IPS-11a (cell line): Measurements from ENCODE around the gene CDC42BPG.
A peak's percentile ranks its signal among the peaks of the same experiment; 100 is the strongest.
"Not testable (repeated sequence)": the region's sequence is repeated elsewhere in the genome, so short reads cannot be mapped to it uniquely, and the experiment has no call there.

Experiments used
- H3K4me3 ChIP-seq: one replicate; pipeline ENCODE4 v1.5.1; 2013; ENCODE audit warnings: low read depth, low read length, control low read depth

The CDC42BPG gene

DNA sequence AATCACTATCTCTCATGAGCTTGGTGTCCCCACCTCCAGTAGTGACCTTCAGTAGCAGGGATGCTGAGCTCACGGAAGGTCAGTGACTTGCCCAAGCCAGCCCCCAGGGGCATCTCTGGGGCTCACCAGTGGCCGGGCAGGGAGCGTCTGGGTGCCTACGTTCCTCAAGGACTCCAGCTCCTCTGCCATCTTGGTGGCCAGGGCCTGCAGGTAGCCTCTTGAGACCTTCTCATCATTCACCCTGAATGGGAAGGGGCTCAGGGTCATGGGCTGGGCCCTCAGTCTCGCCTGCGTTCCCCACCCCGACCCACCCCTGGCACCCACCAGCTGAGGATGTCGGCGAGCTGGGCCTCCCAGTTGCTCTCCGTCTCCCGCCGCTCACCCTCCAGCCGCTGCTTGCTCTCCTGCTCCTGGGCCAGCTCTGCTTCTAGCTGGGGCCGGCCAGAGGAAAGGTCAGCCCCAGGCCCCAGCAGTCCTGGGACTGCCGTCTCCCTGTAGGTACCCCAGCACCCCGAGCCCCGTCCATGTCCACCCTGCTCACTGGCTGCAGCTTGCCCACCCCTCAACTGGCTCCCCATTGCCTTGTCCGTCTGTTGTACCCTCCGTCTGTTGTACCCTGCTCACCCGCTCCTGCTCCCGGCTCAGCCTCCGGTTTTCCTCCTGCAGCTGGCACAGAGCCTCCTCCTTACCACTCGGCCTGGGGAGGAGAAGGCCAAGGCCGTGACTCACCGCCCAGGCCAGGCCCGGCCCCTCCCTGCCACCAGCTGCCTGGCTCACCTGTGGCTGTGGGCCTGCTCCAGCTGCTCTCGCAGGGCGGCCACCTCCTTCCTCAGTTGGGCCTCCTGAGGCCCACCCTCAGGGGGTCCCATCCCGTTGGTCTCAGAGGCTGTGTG, 9.5 kb downstream of the CDC42BPG start:
- no peak overlapping the region for H3K4me3 ChIP-seq

DNA sequence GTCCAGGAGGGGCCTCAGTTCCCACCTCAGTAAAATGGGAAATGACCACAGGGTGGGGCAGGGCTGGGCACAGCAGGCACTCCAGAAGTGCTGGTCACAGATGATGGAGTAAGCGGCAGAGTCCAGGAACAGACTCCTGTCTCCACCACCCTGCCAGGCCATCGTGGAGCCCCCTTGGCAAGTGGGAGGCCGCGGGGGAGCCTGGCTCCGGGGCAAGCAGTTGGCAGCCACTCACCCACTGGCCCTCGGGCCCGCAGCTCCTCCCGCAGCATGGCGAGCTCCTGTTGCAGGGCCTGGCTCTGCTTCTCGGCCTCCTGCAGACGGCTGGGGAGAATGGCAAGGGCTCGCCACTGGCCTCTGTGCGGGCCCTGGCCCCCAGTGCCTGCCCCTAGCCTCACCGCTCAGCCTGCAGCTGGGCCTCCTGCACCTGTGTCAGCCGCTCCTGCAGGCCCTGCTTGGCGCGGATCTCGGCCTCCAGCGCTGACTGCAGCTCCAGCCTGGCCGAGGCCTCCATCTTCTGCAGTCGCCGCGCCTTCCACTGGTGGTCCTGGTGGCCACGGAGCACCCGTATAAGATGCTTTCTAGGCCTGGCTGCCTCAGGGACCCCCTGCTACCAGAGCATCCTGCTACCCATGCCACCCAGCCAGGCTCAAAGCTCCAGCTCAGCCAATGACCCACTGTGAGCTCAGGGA, 10.3 kb downstream of the CDC42BPG start:
- H3K4me3 ChIP-seq, result no peak overlapping the region

DNA sequence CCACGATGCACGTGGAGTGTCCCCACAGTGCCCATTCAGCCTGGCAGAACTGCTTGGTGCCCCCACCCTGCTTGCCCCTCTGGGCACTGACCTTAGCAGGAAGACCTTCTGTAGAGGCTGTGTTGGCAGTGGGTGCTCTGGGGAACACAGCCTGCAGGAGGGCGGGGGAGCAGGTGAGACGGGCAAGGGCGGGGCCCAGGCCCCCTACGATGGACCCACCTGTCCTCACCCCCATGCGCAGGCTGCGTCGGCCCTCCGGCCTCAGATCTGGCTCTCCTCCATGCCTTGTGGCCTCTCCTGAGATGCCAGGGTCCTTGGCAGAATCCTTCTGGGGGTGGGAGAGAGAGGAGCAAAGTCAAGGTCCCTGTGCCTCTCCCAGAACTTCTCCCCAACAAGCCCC, 10.9 kb downstream of the CDC42BPG start:
- H3K4me3 ChIP-seq, result no peak overlapping the region

DNA sequence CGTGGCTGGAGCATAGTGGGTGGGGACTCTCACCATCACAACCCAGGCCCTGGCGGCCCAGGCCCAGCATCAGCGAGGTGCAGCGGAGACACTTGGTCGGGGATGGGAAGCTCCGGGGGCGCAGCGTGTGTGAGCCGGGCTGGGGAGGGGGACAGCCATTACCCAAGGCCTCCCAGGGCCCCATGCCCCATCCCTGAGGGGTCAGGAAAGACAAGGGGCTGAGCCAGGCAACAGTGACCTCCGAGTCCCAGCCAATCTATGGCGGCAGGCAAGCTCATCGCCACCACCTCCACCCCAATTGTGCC, 11.3 kb downstream of the CDC42BPG start:
- H3K4me3 ChIP-seq, result no peak overlapping the region

DNA sequence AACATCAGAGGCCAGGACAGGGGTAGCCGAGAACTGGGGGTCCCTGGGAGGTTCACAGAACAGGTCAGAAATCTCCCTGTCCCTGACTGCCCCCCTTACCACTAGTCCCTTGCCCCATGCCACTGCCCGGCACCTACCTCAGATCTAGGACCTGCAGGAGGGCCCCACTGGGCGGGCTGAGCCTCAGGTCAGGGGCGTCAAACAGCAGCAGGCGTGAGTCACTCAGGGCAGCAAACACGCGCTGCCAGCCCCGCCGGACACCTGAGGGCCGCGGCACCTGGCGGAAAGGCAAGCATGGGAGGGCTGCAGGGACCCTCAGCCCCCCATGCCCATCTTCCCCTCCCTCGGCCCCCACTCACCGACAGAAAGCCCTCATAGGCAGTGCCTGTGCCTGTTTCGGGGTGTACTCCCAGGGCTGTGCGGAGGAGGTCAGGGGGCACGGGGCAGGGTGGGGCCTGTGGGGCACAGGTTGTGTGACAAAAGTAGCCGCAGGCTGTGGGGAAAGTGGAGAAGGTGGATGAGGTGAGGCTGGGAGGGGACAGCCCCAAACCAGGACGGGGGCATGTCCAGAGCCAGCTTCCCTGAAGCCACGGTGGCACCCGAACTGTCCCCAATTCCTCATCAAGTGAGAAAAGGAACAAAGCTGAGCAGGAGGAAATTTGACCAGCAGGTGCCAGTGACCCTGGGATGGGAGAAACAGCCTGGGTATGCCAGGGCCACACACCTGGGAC, 11.8 kb downstream of the CDC42BPG start:
- H3K4me3 ChIP-seq, result no peak overlapping the region

DNA sequence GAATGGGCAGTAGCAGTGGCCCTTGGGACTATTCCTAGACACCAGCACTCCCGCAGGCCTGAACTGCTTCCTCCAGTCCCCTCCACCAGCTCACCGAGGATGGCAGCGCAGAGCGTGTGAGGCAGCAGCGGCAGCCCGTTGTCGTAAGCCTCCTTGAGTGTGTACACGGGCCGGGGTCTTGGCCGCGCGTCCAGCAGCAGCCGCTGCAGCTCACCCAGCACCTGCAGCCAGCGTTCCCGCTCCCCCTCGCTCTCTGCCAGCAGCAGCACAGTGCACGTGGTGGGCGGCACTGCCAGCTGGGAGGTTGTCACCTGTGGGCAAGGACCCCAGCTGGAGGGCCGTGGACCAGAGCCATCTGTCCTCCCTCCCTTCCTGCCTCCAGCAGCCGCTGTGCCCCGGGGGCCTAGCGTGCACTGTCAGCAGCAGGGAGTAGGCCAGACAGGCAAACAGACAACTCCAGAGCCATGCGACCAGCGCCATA, 13.0 kb downstream of the CDC42BPG start:
- H3K4me3 ChIP-seq, result no peak overlapping the region

DNA sequence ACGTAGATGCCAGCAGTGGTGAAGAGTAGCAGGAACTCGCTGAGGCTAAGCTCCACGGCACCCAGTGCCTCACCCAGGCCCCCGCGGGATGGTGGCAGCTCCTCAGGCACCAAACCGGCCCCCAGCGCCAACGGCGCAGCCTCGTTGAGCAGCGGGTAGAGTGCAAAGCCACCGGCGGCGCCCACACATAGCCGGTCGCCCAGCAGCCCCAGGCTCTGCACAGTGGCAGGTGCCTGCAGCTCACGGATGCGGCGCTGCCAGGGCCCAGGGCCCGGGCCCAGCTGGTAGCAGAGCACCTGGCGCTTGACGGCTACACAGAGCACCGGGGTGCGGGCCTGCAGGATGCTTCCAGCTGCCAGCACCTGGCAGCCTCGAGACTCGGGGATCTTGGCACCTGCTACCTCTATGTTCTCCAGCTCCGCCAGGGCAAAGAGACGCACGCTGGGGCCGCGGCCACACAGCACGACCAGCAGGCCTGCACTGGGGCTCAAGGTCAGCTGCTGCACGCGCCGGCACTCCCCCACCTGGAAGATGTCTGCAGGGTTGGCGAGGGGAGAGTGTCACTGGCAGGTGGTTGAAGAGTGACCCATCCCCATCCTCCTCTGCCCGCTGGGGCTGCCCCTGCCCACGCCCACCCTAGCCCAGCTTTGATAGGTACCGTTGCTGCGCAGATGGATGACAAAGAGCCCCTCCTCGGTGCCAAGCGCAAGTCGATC, 14.8 kb downstream of the CDC42BPG start:
- no peak overlapping the region for H3K4me3 ChIP-seq

DNA sequence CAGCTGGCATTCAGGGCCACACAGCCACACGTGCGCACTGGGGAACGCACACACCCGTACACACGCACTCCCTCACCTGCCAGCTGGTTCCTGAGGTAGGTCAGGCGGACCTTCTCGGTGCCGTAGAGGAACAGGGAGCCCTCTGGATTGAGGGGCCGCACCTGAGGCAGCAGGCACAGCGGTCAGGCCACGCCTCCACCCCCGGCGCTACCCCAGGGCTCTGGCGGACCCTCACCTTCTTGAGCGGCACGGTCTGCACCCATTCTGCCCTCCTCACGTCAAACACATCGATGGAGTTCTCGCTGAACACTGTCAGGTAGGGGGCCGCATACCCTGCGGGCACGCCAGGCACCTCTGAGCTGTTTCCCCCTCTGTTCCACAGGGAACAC, 17.0 kb downstream of the CDC42BPG start:
- no peak overlapping the region for H3K4me3 ChIP-seq

DNA sequence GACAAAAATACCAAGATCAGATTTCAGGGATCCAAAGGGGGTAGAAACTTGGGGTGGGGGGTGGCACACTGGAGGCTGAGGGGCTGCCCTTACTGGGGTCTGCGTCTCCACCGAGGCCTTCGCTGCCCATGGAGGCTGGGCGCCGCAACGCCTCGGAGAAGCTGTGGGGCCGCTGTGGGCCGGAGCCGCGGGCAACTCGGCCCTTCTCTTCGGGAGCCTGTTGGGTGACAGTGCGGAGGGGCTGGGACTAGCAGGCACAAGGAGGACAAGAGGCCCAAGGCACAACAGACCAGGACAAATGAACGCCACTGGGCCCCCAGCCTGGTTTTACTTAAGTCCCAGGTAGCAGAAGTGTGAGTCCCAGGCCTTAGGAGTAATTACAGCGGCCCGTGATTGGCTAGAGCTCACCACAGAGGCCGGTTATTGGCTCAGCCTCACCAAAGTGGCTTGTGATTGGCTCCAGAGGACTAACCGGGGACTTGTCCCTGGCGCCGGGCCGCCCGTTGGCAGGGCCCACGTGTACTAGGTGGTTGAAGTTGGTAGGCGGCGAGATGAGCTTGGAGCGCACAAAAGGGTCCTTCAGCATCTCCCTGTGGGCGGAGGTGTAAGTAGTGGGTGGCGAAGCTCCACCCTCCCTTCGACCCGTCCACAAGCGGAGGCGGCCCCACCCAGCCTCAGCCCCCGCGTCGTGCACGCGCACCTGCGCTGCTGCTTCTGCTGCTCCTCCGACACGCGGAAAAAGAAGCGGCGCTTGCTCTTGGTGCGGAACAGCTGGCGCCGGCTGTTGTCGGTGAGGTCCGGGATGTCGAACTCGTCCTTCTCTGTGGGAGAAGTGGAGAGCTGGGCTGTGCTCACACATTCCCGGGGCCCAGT, 17.6 kb downstream of the CDC42BPG start:
- no peak overlapping the region for H3K4me3 ChIP-seq

DNA sequence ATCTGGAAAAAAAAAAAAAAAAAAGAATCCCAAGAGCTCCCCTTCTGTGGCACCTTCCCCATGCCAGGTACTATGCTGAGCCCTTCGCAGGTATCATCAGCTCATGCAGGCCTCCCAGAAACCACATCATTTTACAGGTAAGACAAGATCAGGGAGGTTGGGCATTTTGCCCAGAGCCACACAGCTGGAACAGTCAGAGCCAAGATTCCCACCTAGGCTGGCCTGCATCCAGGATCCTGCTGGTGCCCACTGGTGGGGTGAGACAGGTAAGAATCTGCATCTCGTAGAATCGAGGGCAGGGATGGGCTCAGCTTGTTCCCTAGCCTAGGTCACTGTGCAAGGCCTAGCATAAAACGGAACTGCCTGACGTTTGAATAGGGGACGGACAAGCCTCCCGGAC, 18.4 kb downstream of the CDC42BPG start:
- no peak overlapping the region for H3K4me3 ChIP-seq

DNA sequence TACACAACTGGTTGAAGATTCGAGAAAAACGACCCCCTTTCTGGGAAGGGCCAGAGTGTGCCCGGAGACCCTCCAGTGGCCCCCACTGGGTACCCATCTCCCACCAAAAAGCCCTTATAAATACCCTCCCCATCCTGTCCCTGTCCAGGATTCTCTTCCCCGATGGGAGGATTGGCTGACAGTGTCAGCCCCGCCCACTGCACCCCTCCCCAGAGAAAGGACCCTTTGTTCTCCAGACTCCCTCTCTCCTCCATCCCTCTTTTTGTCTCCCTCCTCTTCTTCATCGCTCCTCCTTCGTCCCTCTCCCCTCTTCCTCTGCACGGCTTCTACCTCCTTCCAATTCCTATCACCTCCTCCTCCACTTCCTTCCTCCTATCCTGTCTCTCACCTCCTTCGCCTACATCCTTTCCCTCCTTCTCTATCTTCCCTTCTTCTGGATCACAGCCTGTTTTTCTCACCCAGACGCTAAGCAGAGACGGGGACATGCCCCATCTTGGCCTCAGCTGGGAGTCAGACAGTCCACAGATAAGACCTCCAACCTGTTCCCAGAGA, 20.8 kb downstream of the CDC42BPG start:
- no peak overlapping the region for H3K4me3 ChIP-seq

DNA sequence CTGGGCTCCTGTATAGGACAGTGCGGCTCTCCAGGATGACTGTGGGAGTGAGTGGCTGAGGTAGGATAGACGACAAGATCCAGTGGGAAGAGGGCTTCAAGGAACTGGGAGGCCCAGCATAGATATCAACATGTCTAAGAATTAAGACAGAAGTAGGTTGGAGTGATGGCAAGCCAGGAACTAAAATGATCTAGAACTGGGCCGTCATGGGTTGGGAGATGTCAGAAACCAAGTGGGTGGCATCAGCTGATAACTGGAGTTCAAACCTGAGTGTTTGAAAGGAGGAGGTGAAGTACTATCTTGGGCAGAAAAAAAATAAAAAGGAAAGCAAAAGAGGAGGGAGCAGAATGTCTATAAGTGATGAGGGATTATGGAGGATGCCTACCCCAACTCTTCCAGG, 27.0 kb downstream of the CDC42BPG start:
- H3K4me3 ChIP-seq, result no peak overlapping the region

DNA sequence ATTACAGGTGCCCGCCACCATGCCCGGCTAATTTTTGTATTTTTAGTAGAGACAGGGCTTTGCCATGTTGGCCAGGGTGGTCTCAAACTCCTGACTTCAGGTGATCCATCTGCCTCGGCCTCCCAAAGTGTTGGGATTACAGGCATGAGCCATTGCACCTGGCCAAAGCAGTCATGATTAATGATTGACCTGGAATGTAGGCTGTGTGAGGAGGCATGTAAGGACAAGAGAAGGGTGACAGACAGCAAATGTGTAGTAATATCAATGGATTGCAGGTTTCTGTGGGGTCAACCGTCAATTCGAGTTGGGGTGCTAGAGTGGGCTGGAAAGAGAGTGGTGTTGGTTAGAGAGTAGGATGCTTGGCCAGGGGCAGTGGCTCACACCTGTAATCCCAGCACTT, 29.0 kb downstream of the CDC42BPG start:
- H3K4me3 ChIP-seq, result not testable (repeated sequence)

DNA sequence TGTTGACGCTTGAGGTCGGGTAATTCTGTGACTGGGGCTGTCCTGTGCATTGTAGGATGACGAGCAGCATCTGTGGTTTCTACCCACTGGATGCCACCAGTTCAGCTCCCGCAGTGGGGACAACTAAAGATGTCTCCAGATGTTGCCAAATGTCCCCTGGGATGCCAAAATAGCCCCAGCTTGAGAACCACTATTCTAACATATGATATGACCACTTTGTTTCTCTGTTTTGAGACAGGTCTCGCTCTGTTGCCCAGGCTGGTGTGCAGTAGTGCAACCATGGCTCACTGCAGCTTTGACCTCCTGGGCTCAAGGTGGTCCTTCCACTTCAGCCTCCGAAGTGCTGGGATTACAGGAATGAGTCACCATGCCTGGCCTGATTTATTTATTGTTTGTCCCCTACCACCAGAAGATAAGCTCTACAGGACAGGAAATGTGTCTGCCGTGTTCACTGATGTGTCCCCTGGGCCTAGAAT, 29.7 kb downstream of the CDC42BPG start:
- H3K4me3 ChIP-seq, result no peak overlapping the region

DNA sequence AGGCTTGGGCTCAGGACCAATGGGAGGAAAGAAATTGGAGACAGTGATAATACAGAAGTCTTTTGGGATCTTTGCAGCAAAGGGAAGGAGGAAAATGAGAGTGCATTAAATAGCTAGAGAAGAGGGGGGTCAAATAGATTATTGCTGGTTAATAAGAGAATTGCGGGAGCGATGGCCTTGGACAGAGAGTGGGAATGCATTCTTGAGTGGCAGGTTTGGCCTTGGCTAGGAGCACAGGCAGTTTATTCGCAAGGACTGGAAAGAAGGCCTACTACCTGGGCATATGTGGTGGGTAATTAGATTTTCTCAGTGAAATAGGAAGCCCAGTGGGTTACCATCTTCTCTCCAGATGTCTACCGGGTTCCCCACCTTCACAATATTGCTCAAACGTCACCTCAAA, 30.6 kb downstream of the CDC42BPG start:
- no peak overlapping the region for H3K4me3 ChIP-seq

DNA sequence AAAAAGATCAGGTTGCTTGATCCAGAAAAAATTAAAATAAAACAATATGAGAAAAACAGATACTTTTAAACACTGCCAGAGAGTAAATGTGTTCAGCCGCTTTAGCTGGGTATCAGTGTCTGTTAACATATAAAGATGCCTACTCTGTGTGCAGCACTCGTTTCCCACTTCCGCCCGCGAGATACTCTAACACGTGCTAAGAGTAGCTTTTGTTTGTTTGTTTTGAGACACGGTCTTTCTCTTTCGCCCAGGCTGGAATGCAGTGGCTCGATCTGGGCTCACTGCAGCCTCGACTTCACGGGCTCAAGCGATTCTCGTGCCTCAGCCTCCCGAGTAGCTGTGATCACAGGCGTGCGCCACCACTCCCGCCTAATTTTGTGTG, 33.6 kb downstream of the CDC42BPG start:
- H3K4me3 ChIP-seq, result peak overlapping the region; percentile 35

DNA sequence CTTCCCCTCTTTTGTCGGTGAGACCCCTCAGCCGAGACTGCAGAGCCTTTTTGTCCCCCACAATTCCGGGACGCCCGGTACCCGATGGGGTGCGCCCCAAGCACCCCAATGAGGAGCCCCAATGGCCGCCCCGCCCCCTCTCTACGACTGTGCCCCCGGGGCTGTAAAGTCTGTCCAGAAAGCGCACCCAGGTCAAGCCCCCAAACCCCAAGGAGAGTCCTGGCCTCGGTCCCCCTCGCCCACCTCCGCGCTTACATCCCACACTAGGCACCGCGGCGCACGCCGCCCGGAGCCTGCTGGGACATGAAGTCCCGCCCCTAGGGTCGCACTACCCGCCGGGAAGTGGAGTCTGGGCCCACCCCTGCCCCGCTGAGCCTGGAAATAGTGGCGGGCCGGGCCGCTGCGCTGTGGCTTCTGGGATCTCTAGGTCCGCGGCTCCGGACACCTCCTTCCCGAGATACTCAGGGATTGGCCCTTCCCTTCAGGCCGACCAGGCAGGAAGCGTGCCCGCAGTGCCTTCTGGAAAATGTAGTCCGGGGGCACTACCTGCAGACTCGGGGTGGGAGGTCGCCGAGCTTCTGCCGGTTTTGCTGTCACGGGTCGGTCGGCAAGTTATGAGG, 34.1 kb downstream of the CDC42BPG start, which contains the start of gene MEN1:
Gene MEN1, minus strand, starts transcription at position 281 of the 620 bp plus-strand sequence. CDS start 442 bp downstream, outside the sequence.
- H3K4me3 ChIP-seq, result peak within 1 kb of the TSS; percentile 78

DNA sequence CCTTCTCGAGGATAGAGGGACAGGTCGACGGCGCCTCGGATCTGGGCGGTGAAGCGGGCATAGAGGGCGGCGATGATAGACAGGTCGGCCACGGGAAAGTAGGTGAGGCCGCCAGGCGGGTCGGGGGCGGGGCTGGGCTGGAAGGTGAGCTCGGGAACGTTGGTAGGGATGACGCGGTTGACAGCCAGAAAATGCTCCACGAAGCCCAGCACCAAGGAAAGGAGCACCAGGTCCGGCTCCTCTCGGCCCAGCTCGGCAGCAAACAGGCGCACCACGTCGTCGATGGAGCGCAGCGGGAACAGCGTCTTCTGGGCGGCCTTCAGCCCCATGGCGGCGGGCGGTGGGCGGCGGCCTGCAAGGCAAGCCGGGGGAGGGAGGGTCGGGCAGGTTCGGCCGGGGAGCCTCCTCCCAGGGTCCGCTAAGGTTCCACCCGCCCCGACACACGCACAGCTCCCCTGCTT, 34.6 kb downstream of the CDC42BPG start:
- peak overlapping the region; percentile 78 for H3K4me3 ChIP-seq

DNA sequence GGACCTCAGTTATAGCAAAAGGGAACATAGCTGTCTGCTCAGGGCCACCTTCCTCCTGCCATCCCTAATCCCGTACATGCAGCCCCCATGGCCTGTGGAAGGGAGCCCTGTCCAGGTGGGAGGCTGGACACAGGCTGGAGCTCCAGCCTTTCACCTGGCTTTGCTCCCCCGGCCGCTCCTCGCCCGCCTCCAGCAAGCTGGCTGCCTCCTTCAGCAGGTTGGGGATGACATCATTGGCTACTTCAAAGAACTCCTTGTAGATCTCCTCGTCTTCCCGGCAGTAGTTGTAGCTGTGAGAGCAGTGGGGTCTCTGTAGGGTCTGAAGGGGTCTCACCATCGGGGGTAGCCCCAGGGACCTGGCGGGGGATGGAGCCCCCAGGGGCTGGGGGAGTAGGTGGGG, 39.0 kb downstream of the CDC42BPG start:
- no peak overlapping the region for H3K4me3 ChIP-seq
